HG03196 (cell line): ENCODE data around the gene TIMP2.
"Not testable (repeated sequence)": the region's sequence is repeated elsewhere in the genome, so short reads cannot be mapped to it uniquely, and the experiment has no call there.

Experiments
- ATAC-seq: cut with Tn5 transposase; IDR thresholded peaks from one replicate; pipeline ENCODE4 v1.9.1; 2021; ENCODE audit not compliant: unreplicated experiment

Gene TIMP2

GRCh38 chr17:78933025-78933958, 8.1 kb upstream of the TIMP2 start:
- ATAC-seq, result no peak

- ATAC-seq, result no peak
Measured at GRCh38 chr17:78929908-78930775, 5.0 kb upstream of the TIMP2 start.

- ATAC-seq, result no peak
Measured at GRCh38 chr17:78925662-78926555, 722 bp upstream of the TIMP2 start.

- no peak for ATAC-seq
Measured at GRCh38 chr17:78924481-78925151, 571 bp downstream of the TIMP2 start.

GRCh38 chr17:78923660-78924453, 1.3 kb downstream of the TIMP2 start:
- ATAC-seq, result no peak

- ATAC-seq, result no peak
Measured at GRCh38 chr17:78922816-78923498, 2.2 kb downstream of the TIMP2 start.

- no peak for ATAC-seq
Measured at GRCh38 chr17:78921437-78921971, 3.7 kb downstream of the TIMP2 start.

GRCh38 chr17:78920528-78920927, 4.7 kb downstream of the TIMP2 start:
- ATAC-seq, result no peak

- ATAC-seq, result no peak
Measured at GRCh38 chr17:78919861-78920450, 5.2 kb downstream of the TIMP2 start.

- no peak for ATAC-seq
Measured at GRCh38 chr17:78918979-78919378, 6.2 kb downstream of the TIMP2 start.

- no peak for ATAC-seq
Measured at GRCh38 chr17:78917451-78918275, 7.5 kb downstream of the TIMP2 start.

- ATAC-seq, result no peak
Measured at GRCh38 chr17:78915872-78916632, 9.1 kb downstream of the TIMP2 start.

GRCh38 chr17:78913115-78913514, 12.1 kb downstream of the TIMP2 start:
- no peak for ATAC-seq

- no peak for ATAC-seq
Measured at GRCh38 chr17:78912082-78912481, 13.1 kb downstream of the TIMP2 start.

- not testable (repeated sequence) for ATAC-seq
Measured at GRCh38 chr17:78911543-78911942, 13.6 kb downstream of the TIMP2 start.

- ATAC-seq, result no peak
Measured at GRCh38 chr17:78910497-78911284, 14.5 kb downstream of the TIMP2 start.
